Adrenal gland (tissue), 12 donors: ENCODE results near the gene TMED10. TPM values are rescaled to one million over a fixed set of nuclear protein-coding genes. Genes with fewer than 3 reads are reported as not detected.
"Not testable (repeated sequence)": the region's sequence is repeated elsewhere in the genome, so short reads cannot be mapped to it uniquely, and the experiment has no call there.

Experiments used
- DNase-seq, 7 donors: peaks; one replicate each; pipeline ENCODE4 v3.0.0-alpha.2; 2019 to 2020
- H3K27ac ChIP-seq, 5 donors: fragments of 200-600 bp; sonication (generic) in 4 of 5; 1 replicate in 3 of 5; 2 replicates in 2 of 5; pipeline versions ENCODE4 v1.5.1 to v1.8.0; 2016 to 2020; ENCODE audit warnings: mild to moderate bottlenecking in 1 of 5
- H3K27me3 ChIP-seq: fragments of 200-600 bp; 2 replicates; pipeline ENCODE4 v1.8.0; 2021
- H3K36me3 ChIP-seq, 2 donors: fragments of 200-600 bp; replicated peaks in 1 of 2; 1 replicate in 1 of 2; 2 replicates in 1 of 2; pipeline versions ENCODE4 v1.5.1 to v1.8.0; 2018 to 2022
- H3K4me1 ChIP-seq, 2 donors: fragments of 200-600 bp; replicated peaks in 1 of 2; 1 replicate in 1 of 2; 2 replicates in 1 of 2; pipeline versions ENCODE4 v1.5.1 to v1.8.0; 2018 to 2021
- H3K4me3 ChIP-seq, 4 donors: fragments of 200-600 bp; sonication (generic) in 3 of 4; one replicate each; pipeline ENCODE4 v1.5.1; 2016 to 2018
- H3K9me3 ChIP-seq, 3 donors: fragments of 200-600 bp; sonication (generic) in 1 of 3; replicated peaks in 1 of 3; 1 replicate in 2 of 3; 2 replicates in 1 of 3; pipeline versions ENCODE4 v1.5.1 to v1.8.0; 2016 to 2021
- POLR2A ChIP-seq, 2 donors: fragments of 450-650 bp; IDR thresholded peaks; one replicate each; pipeline ENCODE4 v1.6.1; 2017; ENCODE audit warnings: antibody characterized with exemption in 2 of 2, mild to moderate bottlenecking in 2 of 2, moderate library complexity in 1 of 2
- WGBS, 4 donors: extraction: QIAGEN DNeasy Blood & Tissue Kit in 2 of 4; methylation state at CpG; one replicate each; pipeline versions ENCODE4 v1.1.5 to v1.1.7; 2013 to 2017; 5-methylcytosine and 5-hydroxymethylcytosine counted together
- intact Hi-C, 2 donors: fragments of 100-400 bp; cut with DNase I; formaldehyde crosslinking; loops; one replicate each; pipeline versions ENCODE4 v1.14.1 to v1.15.0; 2022 to 2023
- polyA plus RNA-seq, 3 donors: library from polyadenylated mRNA; stranded (reverse); fragments of 200-250 nt in 2 of 3; fragments of 350-450 nt in 1 of 3; fragmentation: Illumina TruSeq in 1 of 3; extraction: RNeasy Lipid Tissue Mini Kit (QIAGEN cat#74804) in 1 of 3; gene quantifications; one replicate each; pipeline ENCODE4 v1.2.3, GENCODE V29; 2013 to 2014
- total RNA-seq, 9 donors: library from RNA; depleted of rRNA in 4 of 9; stranded (reverse); fragments of >200 nt in 4 of 9; fragments of 120-200 nt in 1 of 9; fragmentation: NEBNext Ultra II Directional in 1 of 9; extraction: Animal tissue kit (Norgen Biotek cat#: 25700) in 1 of 9; gene quantifications; one replicate each; pipeline versions ENCODE4 v1.1.0 to v1.2.4, GENCODE V29; 2013 to 2023
- TF ChIP-seq, protein P1 (sequence below), 6 experiments: fragments of 450-650 bp in 4 of 6; fragments of 200-600 bp in 2 of 6; sonication (generic) in 1 of 6; IDR thresholded peaks; 1 replicate in 5 of 6; 2 replicates in 1 of 6; pipeline versions ENCODE4 v1.5.1 to v1.8.0; 2016 to 2021; ENCODE audit warnings: antibody characterized with exemption in 6 of 6, mild to moderate bottlenecking in 2 of 6, moderate library complexity in 1 of 6
- donor health status: healthy with polysubstance abuse.
- donor health status: Bipolar disorder and iron deficiency.
- donor health status: DM: yes; HTN: yes; CAD: no.
- donor health status: DM: no; HTN: no; CAD: no.
- donor health status: DM: no; HTN: no; CAD: no.
- donor health status: DM: yes; HTN: yes; CAD: no.

Gene TMED10
- total and polyA plus RNA-seq, 12 donors = 33.7 to 532 (median 319) TPM

- no peak overlapping the region for H3K4me3 ChIP-seq
- intact Hi-C loops = no loop called here
- 91 to 100% (median 98%) methylated on average over 1 to 3 of the region's 3 CpGs for WGBS, 4 donors
- H3K4me1 ChIP-seq = peaks cover 3 to 28% of the 10 kb centered on the region in 2 donors
- TF ChIP-seq, protein P1, sequence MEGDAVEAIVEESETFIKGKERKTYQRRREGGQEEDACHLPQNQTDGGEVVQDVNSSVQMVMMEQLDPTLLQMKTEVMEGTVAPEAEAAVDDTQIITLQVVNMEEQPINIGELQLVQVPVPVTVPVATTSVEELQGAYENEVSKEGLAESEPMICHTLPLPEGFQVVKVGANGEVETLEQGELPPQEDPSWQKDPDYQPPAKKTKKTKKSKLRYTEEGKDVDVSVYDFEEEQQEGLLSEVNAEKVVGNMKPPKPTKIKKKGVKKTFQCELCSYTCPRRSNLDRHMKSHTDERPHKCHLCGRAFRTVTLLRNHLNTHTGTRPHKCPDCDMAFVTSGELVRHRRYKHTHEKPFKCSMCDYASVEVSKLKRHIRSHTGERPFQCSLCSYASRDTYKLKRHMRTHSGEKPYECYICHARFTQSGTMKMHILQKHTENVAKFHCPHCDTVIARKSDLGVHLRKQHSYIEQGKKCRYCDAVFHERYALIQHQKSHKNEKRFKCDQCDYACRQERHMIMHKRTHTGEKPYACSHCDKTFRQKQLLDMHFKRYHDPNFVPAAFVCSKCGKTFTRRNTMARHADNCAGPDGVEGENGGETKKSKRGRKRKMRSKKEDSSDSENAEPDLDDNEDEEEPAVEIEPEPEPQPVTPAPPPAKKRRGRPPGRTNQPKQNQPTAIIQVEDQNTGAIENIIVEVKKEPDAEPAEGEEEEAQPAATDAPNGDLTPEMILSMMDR (IDR thresholded peaks at IDR 0.05) = no peak
- no peak for TF ChIP-seq POLR2A (IDR thresholded peaks at IDR 0.05)
- H3K36me3 ChIP-seq = peaks cover 0 to 11% of the 10 kb centered on the region in 2 donors
- no peak for DNase-seq
- H3K27ac ChIP-seq = no peak overlapping the region
- no peaks in the 10 kb centered on the region for H3K9me3 ChIP-seq
- no peaks in the 10 kb centered on the region for H3K27me3 ChIP-seq
These were observed 21.2 kb downstream of the TMED10 start for GRCh38 chr14:75155169-75155568.

DNA sequence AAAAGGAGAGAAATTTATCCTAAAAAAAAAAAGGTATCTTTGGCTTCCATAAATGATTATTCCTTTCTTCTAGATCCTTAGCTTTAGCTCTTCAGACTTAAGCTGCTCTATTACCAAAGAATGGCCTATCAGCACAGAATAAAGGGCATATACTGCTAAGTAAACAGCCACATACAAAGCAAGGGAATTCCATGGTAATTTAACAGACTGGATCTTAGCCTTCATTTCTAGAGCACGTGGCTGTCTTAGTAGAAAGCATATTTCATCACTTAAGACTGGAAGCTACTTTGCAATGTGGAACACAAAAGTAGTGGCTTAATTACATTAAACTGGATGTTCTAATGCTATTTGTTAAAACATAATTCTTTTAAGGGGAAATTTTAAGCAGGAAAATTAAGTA, 23.1 kb downstream of the TMED10 start:
- 53 to 61% (median 57%) methylated on average over 1 of the region's 1 CpG for WGBS, 4 donors
- DNase-seq = no peak
- H3K27me3 ChIP-seq = no peaks in the 10 kb centered on the region
- intact Hi-C loops = no loop called here
- no peak for TF ChIP-seq POLR2A (IDR thresholded peaks at IDR 0.05)
- TF ChIP-seq, protein P1 (IDR thresholded peaks at IDR 0.05) = no peak
- H3K4me1 ChIP-seq = peaks cover 2 to 26% of the 10 kb centered on the region in 2 donors
- no peaks in the 10 kb centered on the region for H3K9me3 ChIP-seq
- H3K4me3 ChIP-seq = no peak overlapping the region
- H3K27ac ChIP-seq = no peak overlapping the region
- peaks cover 0 to 11% of the 10 kb centered on the region in 2 donors for H3K36me3 ChIP-seq

- no peak overlapping the region for H3K4me3 ChIP-seq
- H3K9me3 ChIP-seq = no peaks in the 10 kb centered on the region
- 85 to 93% (median 85%) methylated on average over 1 of the region's 1 CpG for WGBS, 4 donors
- H3K36me3 ChIP-seq = peaks cover 0 to 11% of the 10 kb centered on the region in 2 donors
- TF ChIP-seq POLR2A (IDR thresholded peaks at IDR 0.05) = no peak
- TF ChIP-seq, protein P1 (IDR thresholded peaks at IDR 0.05) = no peak
- H3K27me3 ChIP-seq = no peaks in the 10 kb centered on the region
- intact Hi-C loops = no loop called here
- DNase-seq = no peak
- H3K27ac ChIP-seq = no peak overlapping the region
- peaks cover 14 to 41% of the 10 kb centered on the region in 2 donors for H3K4me1 ChIP-seq
These were observed 24.6 kb downstream of the TMED10 start for GRCh38 chr14:75151851-75152250.

GRCh38 chr14:75150637-75151036, 25.8 kb downstream of the TMED10 start:
- H3K36me3 ChIP-seq = peaks cover 0 to 11% of the 10 kb centered on the region in 2 donors
- H3K9me3 ChIP-seq, DNase-seq, H3K4me3 ChIP-seq, intact Hi-C loops, H3K27me3 ChIP-seq: not testable (repeated sequence)
- peaks cover 22 to 53% of the 10 kb centered on the region in 2 donors for H3K4me1 ChIP-seq
- H3K27ac ChIP-seq = peak overlapping the region in 1 of 5 donors; percentile 62
- WGBS, 4 donors = 81 to 90% (median 89%) methylated on average over 6 of the region's 6 CpGs

DNA sequence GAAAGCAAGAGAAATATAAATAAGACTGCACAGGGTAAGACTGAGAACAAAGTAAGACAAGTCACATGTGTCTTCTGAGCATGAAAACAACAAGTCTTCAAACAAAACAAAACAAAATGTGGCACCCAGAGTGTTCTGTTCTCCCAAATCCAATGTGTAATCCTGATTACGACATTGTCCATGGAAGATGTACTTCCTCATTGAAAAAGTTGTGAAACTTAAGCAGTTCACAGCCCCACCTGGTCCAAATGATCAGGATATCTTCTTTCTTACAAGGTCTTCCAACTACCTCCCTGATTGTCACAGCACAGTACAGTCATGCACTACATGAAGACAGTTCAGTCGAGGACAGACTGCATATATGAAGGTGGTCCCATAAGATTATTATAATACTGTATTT, 26.3 kb downstream of the TMED10 start:
- intact Hi-C loops = no loop called here
- 68 to 80% (median 74%) methylated on average over 2 of the region's 2 CpGs for whole genome bisulfite sequencing, 4 donors
- Histone ChIP-seq H3K4me3 (no peak overlapping the region), H3K36me3 (peaks cover 0 to 11% of the 10 kb centered on the region in 2 donors), H3K27me3 (no peaks in the 10 kb centered on the region), H3K9me3 (no peaks in the 10 kb centered on the region), H3K27ac (peak overlapping the region in 1 of 5 donors; percentile 62), H3K4me1 (peaks cover 22 to 54% of the 10 kb centered on the region in 2 donors)
- TF ChIP-seq, protein P1 (IDR thresholded peaks at IDR 0.05) = no peak
- TF ChIP-seq POLR2A (IDR thresholded peaks at IDR 0.05) = no peak
- no peak for DNase-seq
